IPS DF 6.9 (cell line): ENCODE data around the gene UGT1A3.

Experiments
- DNase-seq: peaks from one replicate; pipeline ENCODE4 v3.0.0-alpha.2; 2013; ENCODE audit warnings: low read depth, low spot score
- H3K27ac ChIP-seq: one replicate; pipeline ENCODE4 v1.5.1; 2013; ENCODE audit warnings: low read length, control low read depth
- H3K27me3 ChIP-seq: 2 replicates; pipeline ENCODE4 v1.6.1; 2013; ENCODE audit warnings: mild to moderate bottlenecking, low read length; ENCODE audit not compliant: control insufficient read depth, insufficient read depth
- H3K36me3 ChIP-seq: 2 replicates; pipeline ENCODE4 v1.6.1; 2013; ENCODE audit warnings: low read length; ENCODE audit not compliant: control insufficient read depth, insufficient read depth
- H3K4me1 ChIP-seq: 2 replicates; pipeline ENCODE4 v1.6.1; 2013; ENCODE audit warnings: low read length; ENCODE audit not compliant: control insufficient read depth, insufficient read depth
- H3K4me3 ChIP-seq: 2 replicates; pipeline ENCODE4 v1.5.1; 2013; ENCODE audit warnings: mild to moderate bottlenecking, low read length
- H3K9me3 ChIP-seq: 2 replicates; pipeline ENCODE4 v1.6.1; 2013; ENCODE audit warnings: low read length, inconsistent platforms; ENCODE audit not compliant: control insufficient read depth, insufficient read depth
- WGBS: extraction: QIAGEN DNeasy Blood & Tissue Kit; methylation state at CpG from one replicate; pipeline ENCODE4 v1.1.7; 2013; ENCODE audit warnings: mixed read lengths, missing lambda C conversion rate; ENCODE audit not compliant: insufficient read length, insufficient coverage; 5-methylcytosine and 5-hydroxymethylcytosine counted together

Gene UGT1A3

DNA sequence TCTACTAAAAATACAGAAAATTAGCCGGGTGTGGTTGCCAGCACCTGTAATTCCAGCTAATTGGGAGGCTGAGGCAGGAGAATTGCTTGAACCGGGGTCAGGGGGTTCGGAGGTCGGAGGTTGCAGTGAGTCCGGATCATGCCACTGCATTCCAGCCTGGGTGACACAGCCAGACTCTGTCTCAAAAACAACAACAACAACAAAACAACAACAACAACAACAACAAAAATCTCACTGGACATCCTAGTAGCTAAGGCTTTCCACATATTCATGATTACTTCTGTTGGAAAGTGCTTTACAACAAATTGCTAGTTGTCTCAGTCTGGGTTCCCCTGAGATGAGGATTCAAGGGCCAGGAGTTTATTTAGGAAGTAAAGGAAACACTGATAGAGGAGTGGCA, 45.0 kb downstream of the UGT1A3 start:
- Histone ChIP-seq H3K27me3 (no peaks in the 10 kb centered on the region), H3K27ac (no peak overlapping the region), H3K4me3 (no peak overlapping the region), H3K4me1 (no peaks in the 10 kb centered on the region), H3K36me3 (no peaks in the 10 kb centered on the region), H3K9me3 (no peaks in the 10 kb centered on the region)
- no peak for DNase-seq
- no CpG with 5 or more reads among the region's 5 CpGs for WGBS

- no peaks in the 10 kb centered on the region for H3K27me3 ChIP-seq
- DNase-seq = no peak
- no peaks in the 10 kb centered on the region for H3K4me1 ChIP-seq
- no peaks in the 10 kb centered on the region for H3K36me3 ChIP-seq
- no peak overlapping the region for H3K27ac ChIP-seq
- no peak overlapping the region for H3K4me3 ChIP-seq
- no CpG with 5 or more reads among the region's 6 CpGs for WGBS
- H3K9me3 ChIP-seq = no peaks in the 10 kb centered on the region
These were observed 46.6 kb downstream of the UGT1A3 start for GRCh38 chr2:233775414-233775813.

GRCh38 chr2:233778030-233778429, 49.2 kb downstream of the UGT1A3 start, which contains the start of gene MROH2A:
TSS of gene MROH2A (plus strand) at chr2:233778330. CDS start at chr2:233779359, 1,029 bp downstream.
- Histone ChIP-seq H3K4me3 (no peak within 1 kb of the TSS), H3K9me3 (no peaks in the 10 kb centered on the region), H3K27me3 (no peaks in the 10 kb centered on the region), H3K4me1 (no peaks in the 10 kb centered on the region), H3K36me3 (no peaks in the 10 kb centered on the region), H3K27ac (no peak within 1 kb of the TSS)
- no CpG with 5 or more reads among the region's 2 CpGs for WGBS
- DNase-seq = no peak

- no peaks in the 10 kb centered on the region for H3K9me3 ChIP-seq
These were observed 50.9 kb downstream of the UGT1A3 start for GRCh38 chr2:233779722-233780121.

GRCh38 chr2:233780771-233781170, 51.9 kb downstream of the UGT1A3 start:
- H3K4me3 ChIP-seq = no peak overlapping the region
- no peaks in the 10 kb centered on the region for H3K36me3 ChIP-seq
- H3K27ac ChIP-seq = no peak overlapping the region
- H3K27me3 ChIP-seq = no peaks in the 10 kb centered on the region
- DNase-seq = no peak
- no peaks in the 10 kb centered on the region for H3K9me3 ChIP-seq
- no peaks in the 10 kb centered on the region for H3K4me1 ChIP-seq
- WGBS = 100% methylated on average over 1 of the region's 4 CpGs

More at GRCh38 chr2:233779722-233780121, 50.9 kb downstream of the UGT1A3 start:
- no peak overlapping the region for H3K27ac ChIP-seq
- no peak overlapping the region for H3K4me3 ChIP-seq
- WGBS = no CpG with 5 or more reads among the region's 4 CpGs
- H3K4me1 ChIP-seq = no peaks in the 10 kb centered on the region
- DNase-seq = no peak
- no peaks in the 10 kb centered on the region for H3K27me3 ChIP-seq
- no peaks in the 10 kb centered on the region for H3K36me3 ChIP-seq

DNA sequence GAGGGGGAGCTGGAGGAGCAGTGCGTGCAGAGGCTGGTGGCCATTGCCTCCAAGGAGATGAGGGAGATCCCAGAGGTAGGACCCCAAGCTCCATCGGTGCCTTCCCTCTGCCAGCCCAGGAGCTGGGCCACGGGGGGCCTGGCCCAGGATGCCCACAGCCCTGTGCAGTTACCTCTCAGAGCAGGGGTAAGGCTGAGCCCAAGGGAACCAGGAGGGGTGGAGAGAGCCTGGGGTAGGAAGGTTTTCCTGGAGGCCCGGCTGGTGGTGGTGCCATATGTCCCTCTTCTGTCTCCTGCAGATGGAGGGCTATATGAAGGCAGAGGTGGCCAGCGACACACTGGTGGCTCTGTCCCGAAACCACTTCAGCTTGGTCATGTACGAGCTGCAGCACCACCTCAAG, 60.7 kb downstream of the UGT1A3 start:
- no peaks in the 10 kb centered on the region for H3K27me3 ChIP-seq
- H3K4me1 ChIP-seq = no peaks in the 10 kb centered on the region
- no peak overlapping the region for H3K4me3 ChIP-seq
- H3K27ac ChIP-seq = no peak overlapping the region
- H3K36me3 ChIP-seq = 0 out of 2 replicates have a peak, but pooled peaks cover 3% of the 10 kb centered on the region
- WGBS = no CpG with 5 or more reads among the region's 7 CpGs
- DNase-seq = no peak
- H3K9me3 ChIP-seq = no peaks in the 10 kb centered on the region

DNA sequence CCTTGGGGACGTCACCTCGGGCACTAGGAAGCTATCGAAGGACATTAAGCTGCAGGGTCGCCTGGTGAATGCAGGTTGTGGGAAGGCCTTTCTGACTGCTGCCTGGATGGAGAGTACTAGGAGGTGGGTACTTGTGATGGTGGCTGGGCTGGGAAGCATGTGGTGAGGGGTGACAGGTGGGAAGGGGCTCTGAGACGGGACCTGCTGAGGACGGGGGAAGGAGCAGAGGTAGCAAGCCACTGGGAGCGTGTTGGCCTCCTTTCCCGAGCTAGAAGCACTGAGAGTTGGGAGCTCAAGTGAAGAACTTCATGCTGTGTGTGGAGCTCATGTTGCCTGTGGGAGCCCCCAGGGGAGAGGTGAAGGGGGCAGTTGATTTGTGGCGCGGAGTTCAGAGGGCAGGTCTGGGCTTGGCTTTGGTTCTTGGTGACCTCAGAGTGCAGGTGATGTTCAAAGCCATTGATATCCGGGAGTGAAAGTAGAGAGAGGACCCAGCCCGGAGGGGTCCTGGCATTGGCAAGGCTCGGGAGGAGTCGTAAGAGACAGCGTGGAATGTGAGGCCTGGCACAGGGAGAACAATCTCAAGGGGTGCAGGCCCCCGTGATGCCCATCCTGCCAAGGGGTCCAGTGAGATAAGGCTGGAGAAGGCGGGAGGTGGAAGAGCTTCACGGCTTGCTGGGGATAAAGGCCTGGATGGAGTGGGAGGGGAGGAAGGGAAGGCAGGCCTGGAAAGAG, 62.5 kb downstream of the UGT1A3 start:
- 0 out of 2 replicates have a peak, but pooled peaks cover 3% of the 10 kb centered on the region for H3K36me3 ChIP-seq
- no peak overlapping the region for H3K27ac ChIP-seq
- DNase-seq = no peak
- no peaks in the 10 kb centered on the region for H3K4me1 ChIP-seq
- no CpG with 5 or more reads among the region's 18 CpGs for WGBS
- H3K9me3 ChIP-seq = no peaks in the 10 kb centered on the region
- no peaks in the 10 kb centered on the region for H3K27me3 ChIP-seq
- no peak overlapping the region for H3K4me3 ChIP-seq

DNA sequence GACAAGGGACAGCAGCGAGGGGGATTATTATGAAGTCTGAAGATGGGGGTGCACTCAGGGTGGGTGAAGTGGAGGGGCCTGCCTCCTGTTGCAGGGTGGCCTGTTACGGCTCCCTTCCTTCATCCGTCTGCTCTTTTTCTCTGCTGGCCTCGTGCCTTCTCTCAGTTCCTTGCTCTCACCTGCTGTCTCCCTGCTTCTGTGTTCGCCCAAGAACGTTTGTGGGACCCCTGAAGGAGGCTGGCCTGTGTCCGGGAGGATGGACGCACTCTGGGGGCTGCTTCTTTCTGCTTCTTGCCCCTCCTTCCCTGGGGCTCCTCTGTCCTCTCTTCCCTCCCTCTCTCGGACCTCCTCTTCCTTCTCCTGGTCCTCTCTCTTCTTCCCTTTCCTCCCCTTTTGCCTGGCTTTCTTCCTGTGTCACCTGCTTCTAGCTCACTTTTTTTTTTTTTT, 63.1 kb downstream of the UGT1A3 start:
- H3K9me3 ChIP-seq = no peaks in the 10 kb centered on the region
- no peak overlapping the region for H3K27ac ChIP-seq
- H3K4me1 ChIP-seq = no peaks in the 10 kb centered on the region
- no peaks in the 10 kb centered on the region for H3K27me3 ChIP-seq
- H3K36me3 ChIP-seq = 0 out of 2 replicates have a peak, but pooled peaks cover 3% of the 10 kb centered on the region
- H3K4me3 ChIP-seq = no peak overlapping the region
- no CpG with 5 or more reads among the region's 9 CpGs for WGBS
- DNase-seq = no peak

DNA sequence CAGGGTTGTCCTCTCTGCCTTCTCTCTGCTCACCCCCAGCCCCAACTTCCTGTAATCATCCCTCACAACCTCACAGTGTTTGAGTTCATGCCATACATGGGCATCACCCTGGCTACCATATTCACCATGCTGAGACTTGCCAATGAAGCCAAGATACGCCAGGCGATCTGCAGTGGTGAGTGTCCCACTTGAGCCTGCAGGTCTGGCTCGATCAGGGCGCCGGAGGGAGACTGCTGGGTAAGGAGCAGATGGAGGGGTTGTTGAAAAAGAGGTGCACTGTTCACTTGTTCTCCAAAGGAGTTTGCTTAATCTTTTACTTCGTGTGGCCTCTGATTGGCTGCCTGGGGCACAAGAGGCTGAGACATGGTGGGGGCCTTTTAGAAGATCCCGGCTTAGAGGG, 63.9 kb downstream of the UGT1A3 start:
- no peak for DNase-seq
- H3K4me1 ChIP-seq = no peaks in the 10 kb centered on the region
- H3K36me3 ChIP-seq = 0 out of 2 replicates have a peak, but pooled peaks cover 3% of the 10 kb centered on the region
- no CpG with 5 or more reads among the region's 7 CpGs for WGBS
- H3K27ac ChIP-seq = no peak overlapping the region
- H3K4me3 ChIP-seq = no peak overlapping the region
- no peaks in the 10 kb centered on the region for H3K9me3 ChIP-seq
- H3K27me3 ChIP-seq = no peaks in the 10 kb centered on the region

DNA sequence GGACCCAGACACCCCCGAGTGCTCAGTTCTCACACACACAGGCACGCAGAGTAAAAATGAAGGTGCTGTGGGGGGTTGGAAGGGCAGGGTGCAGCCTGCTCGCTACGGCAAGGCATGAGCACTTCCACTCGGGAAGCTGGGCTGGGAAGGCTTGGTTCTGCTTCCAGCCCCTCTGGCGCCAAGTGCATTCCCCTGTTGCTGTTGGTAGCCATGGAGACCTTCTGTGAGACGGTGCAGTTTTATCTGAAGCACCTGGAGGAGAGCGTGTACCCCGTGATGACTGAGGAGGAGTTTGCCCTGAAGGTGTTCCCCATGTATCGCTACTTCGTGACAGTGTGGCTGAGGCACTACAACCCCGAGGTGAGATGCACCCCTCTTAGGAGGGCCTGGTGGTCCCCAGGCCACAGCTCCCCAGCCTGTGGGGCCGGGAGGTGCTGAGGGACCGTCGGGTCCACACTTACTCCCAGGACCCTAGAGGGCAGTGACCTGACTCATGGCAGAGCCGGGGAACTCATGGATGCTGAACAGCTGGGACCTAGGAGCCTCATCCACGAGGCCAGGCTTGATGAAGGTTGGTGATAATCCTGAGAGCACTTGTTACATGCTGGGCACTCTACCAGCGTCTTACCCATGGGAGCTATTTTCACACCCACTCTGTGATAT, 64.8 kb downstream of the UGT1A3 start:
- Histone ChIP-seq H3K36me3 (0 out of 2 replicates have a peak, but pooled peaks cover 3% of the 10 kb centered on the region), H3K4me1 (no peaks in the 10 kb centered on the region), H3K27ac (no peak overlapping the region), H3K4me3 (no peak overlapping the region), H3K27me3 (no peaks in the 10 kb centered on the region), H3K9me3 (no peaks in the 10 kb centered on the region)
- WGBS = no CpG with 5 or more reads among the region's 18 CpGs
- DNase-seq = no peak
